ENCODE measurements around the gene GRM3.

DNA sequence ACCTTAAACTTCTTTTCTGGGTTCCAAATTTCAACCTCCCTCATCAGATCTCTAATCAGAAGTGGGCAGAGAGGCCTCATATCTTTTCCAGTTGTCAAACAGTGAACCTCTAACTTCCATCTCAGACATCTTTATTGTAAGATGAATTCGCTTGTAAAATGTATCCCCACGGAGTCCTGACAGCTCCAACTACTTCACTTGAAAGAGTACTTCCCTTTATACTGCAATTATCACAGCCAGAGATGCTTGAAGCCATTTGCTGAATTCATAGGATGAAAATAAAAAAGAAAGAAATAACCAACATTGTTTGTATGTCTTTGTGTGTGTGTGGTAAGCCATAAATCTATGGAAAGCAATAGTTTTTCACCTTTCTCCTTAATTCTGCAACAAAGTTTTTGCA, 175.2 kb downstream of the GRM3 start:
- no peak for TF ChIP-seq CTCF (IDR thresholded peaks at IDR 0.05; ENCODE audit: insufficient read depth, low read depth, low read length)
- TF ChIP-seq EZH2 (IDR thresholded peaks at IDR 0.05; ENCODE audit: insufficient read depth, low read length) = no peak
